Uterus (tissue), 4 donors: ENCODE results near the gene CSTF3. TPM values are rescaled to one million over a fixed set of nuclear protein-coding genes. Genes with fewer than 3 reads are reported as not detected.

ENCODE experiments used
- DNase-seq, 2 donors: peaks; one replicate each; pipeline ENCODE4 v3.0.0-alpha.2; 2019 to 2020
- H3K27ac ChIP-seq, 2 donors: fragments of 200-600 bp; sonication (generic); 1 replicate in 1 of 2; 2 replicates in 1 of 2; pipeline ENCODE4 v1.5.1; 2016 to 2018
- H3K27me3 ChIP-seq, 2 donors: fragments of 200-600 bp; sonication (generic); one replicate each; pipeline ENCODE4 v1.5.1; 2018 to 2019; ENCODE audit warnings: control low read depth in 1 of 2
- H3K36me3 ChIP-seq, 2 donors: fragments of 200-600 bp; sonication (generic); one replicate each; pipeline ENCODE4 v1.5.1; 2019; ENCODE audit warnings: control low read depth in 1 of 2
- H3K4me1 ChIP-seq, 2 donors: fragments of 200-600 bp; sonication (generic); one replicate each; pipeline ENCODE4 v1.5.1; 2018 to 2019; ENCODE audit warnings: control low read depth in 1 of 2
- H3K4me3 ChIP-seq, 2 donors: fragments of 200-600 bp; sonication (generic); 1 replicate in 1 of 2; 2 replicates in 1 of 2; pipeline ENCODE4 v1.5.1; 2018 to 2019; ENCODE audit warnings: mild to moderate bottlenecking in 1 of 2
- H3K9me3 ChIP-seq, 2 donors: fragments of 200-600 bp; sonication (generic); one replicate each; pipeline ENCODE4 v1.5.1; 2019; ENCODE audit warnings: control low read depth in 1 of 2
- POLR2A ChIP-seq, 2 donors: fragments of 450-650 bp; IDR thresholded peaks; one replicate each; pipeline ENCODE4 v1.6.1; 2016; ENCODE audit warnings: antibody characterized with exemption in 2 of 2, mild to moderate bottlenecking in 1 of 2, moderate library complexity in 1 of 2
- intact Hi-C: fragments of 100-400 bp; cut with DNase I; formaldehyde crosslinking; loops from one replicate; pipeline ENCODE4 v1.15.1; 2023; ENCODE audit warnings: low total_unique reads
- total RNA-seq, 4 donors: library from RNA; depleted of rRNA in 3 of 4; stranded (reverse); fragments of >200 nt in 3 of 4; gene quantifications; one replicate each; pipeline versions ENCODE4 v1.1.0 to v1.2.4, GENCODE V29; 2014 to 2023
- TF ChIP-seq, protein P1 (sequence below), 4 experiments: fragments of 200-600 bp in 2 of 4; fragments of 450-650 bp in 2 of 4; sonication (generic) in 2 of 4; IDR thresholded peaks; one replicate each; pipeline ENCODE4 v1.5.1; 2016 to 2019; ENCODE audit warnings: antibody characterized with exemption in 4 of 4, mild to moderate bottlenecking in 2 of 4, moderate library complexity in 1 of 4
- donor health status: DM: yes; HTN: yes; CAD: no.

CSTF3 gene
- total RNA-seq, 4 donors from 2014 or later, result 7.9 to 53.0 (median 19.0) TPM

DNA sequence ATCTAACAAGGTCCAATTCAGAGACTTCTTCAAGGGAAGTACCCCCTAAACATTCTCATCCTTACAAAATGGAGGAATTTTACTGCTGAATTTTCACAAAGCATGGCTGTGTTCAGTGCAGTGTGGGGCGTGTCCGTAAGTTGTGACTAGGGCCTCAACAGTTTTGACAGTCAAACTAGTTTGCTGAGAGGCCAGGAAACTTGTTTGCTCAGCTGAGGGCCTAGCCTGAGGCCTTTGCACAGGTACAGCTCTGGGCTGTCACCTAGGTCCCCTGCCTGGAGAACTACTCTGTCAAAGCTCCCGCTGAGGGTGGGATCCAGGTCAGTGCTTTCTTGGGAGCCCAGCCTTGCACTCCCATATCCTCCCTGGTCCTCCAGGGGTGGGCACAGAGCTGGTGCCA is 94.0 kb downstream of the CSTF3 start:
- Histone ChIP-seq H3K36me3 (no peaks in the 10 kb centered on the region), H3K4me3 (no peak overlapping the region), H3K9me3 (no peaks in the 10 kb centered on the region), H3K27me3 (no peaks in the 10 kb centered on the region), H3K4me1 (peaks cover 0 to 3% of the 10 kb centered on the region in 2 donors), H3K27ac (no peak overlapping the region)
- intact Hi-C loops, result loop anchor here (10.0 kb wide), 2 partner anchors 102 to 262 kb away; no protein-coding TSS in a partner anchor
- no peak for DNase-seq
- no peak for TF ChIP-seq POLR2A (IDR thresholded peaks at IDR 0.05)
- TF ChIP-seq, protein P1, sequence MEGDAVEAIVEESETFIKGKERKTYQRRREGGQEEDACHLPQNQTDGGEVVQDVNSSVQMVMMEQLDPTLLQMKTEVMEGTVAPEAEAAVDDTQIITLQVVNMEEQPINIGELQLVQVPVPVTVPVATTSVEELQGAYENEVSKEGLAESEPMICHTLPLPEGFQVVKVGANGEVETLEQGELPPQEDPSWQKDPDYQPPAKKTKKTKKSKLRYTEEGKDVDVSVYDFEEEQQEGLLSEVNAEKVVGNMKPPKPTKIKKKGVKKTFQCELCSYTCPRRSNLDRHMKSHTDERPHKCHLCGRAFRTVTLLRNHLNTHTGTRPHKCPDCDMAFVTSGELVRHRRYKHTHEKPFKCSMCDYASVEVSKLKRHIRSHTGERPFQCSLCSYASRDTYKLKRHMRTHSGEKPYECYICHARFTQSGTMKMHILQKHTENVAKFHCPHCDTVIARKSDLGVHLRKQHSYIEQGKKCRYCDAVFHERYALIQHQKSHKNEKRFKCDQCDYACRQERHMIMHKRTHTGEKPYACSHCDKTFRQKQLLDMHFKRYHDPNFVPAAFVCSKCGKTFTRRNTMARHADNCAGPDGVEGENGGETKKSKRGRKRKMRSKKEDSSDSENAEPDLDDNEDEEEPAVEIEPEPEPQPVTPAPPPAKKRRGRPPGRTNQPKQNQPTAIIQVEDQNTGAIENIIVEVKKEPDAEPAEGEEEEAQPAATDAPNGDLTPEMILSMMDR (IDR thresholded peaks at IDR 0.05), result no peak

DNA sequence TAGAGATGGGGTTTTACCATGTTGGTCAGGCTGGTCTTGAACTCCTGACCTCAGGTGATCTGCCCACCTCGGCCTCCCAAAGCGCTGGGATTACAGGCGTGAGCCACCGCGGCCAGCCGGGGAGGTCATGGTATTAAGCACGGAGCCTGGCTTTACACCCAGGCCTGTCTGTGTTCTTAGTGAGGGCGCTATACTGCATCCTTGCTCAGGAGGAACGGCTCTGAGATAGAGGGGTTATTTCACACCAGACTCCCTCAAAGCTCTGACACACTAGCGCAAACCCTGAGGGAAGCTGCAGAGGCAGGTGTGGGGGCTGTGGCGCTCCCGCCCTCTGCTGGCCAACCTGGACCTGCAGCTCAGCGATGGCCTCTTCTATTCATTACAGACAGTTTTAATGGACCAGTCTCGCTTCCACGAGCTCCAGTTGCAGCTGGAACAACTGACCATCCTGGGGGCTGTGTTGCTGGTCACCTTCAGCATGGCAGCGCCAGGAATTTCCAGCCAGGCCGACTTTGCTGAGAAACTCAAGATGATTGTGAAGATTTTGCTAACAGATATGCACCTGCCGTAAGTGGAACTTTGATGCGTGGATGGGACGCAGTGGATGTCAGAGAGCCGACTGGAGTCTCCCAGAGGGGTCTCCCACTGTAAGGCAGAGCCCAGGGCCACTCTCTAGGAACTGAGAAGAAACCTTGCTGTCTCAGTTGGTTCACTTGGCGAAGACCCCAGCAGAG is 95.7 kb downstream of the CSTF3 start:
- no peak for TF ChIP-seq POLR2A (IDR thresholded peaks at IDR 0.05)
- TF ChIP-seq, protein P1 (IDR thresholded peaks at IDR 0.05), result peak; percentile 67 to 86 (median 76)
- no peak overlapping the region for H3K4me3 ChIP-seq
- peaks cover 0 to 3% of the 10 kb centered on the region in 2 donors for H3K4me1 ChIP-seq
- no peak overlapping the region for H3K27ac ChIP-seq
- peak; percentile 55 to 63 for DNase-seq
- no peaks in the 10 kb centered on the region for H3K9me3 ChIP-seq
- H3K27me3 ChIP-seq, result no peaks in the 10 kb centered on the region
- intact Hi-C loops, result loop anchor here (10.0 kb wide), 2 partner anchors 101 to 261 kb away; no protein-coding TSS in a partner anchor
- H3K36me3 ChIP-seq, result no peaks in the 10 kb centered on the region

DNA sequence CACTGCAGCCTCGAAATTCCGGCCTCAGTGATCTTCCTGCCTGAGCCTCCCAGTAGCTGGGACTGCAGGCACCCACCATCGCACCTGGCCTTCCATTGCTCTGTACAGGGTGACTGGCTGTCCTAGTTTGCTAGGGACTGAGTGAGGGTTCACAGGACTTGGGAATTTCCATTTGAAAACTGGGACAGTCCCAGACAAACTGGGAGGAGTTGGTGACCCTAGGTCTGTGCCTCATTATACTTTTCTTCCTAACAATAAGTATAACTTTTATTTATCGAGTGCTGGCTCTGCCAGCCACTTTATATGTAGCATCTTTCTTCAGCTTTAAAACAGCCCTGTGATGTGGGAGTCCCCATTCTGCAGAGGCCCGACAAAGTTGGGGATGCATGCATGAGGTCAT is 96.4 kb downstream of the CSTF3 start:
- H3K9me3 ChIP-seq, result no peaks in the 10 kb centered on the region
- no peak overlapping the region for H3K4me3 ChIP-seq
- peak overlapping the region; percentile 44 to 52 for H3K27ac ChIP-seq
- no peak for DNase-seq
- H3K27me3 ChIP-seq, result no peaks in the 10 kb centered on the region
- H3K4me1 ChIP-seq, result peaks cover 0 to 3% of the 10 kb centered on the region in 2 donors
- no peaks in the 10 kb centered on the region for H3K36me3 ChIP-seq
- TF ChIP-seq POLR2A (IDR thresholded peaks at IDR 0.05), result no peak
- TF ChIP-seq, protein P1 (IDR thresholded peaks at IDR 0.05), result no peak
- intact Hi-C loops, result loop anchor here (10.0 kb wide), 2 partner anchors 100 to 260 kb away; no protein-coding TSS in a partner anchor

DNA sequence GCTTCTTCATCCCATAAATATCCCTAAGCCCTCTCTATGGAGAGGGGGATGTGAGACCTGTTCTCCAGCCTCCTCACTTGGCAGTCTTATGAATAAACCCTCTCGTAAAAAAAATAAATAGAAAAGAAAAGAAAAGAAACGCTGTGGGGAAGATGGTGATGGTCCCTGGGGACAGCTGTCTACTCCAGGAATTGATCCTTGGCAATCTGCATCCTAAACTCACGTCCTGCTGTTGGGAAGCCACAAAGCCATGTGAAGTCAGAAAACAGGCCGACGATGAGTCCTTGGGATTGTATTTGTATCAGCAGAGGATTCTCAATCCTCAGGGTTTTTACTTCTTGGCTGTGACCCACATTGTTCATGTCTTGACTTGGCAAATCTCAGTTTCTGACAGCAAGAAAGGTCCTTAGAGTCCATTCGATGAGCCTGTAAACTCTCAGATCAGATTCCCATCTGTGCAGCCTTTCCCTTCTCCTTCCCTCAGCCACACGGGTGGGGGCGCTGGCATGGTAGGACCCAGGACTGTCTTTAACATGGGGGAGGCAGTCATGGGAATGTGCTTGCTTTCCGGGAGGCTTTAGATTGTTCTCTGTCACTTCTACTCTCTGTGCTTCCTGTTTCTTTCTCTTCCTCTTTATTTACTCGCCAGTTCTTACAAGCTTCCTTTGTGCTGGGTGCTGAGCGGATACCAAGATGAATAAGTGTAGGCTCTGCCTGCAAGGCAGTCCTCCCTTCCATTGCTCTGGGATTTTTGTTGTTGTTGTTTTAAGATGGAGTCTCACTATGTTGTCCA is 97.1 kb downstream of the CSTF3 start:
- no peak for DNase-seq
- H3K36me3 ChIP-seq, result no peaks in the 10 kb centered on the region
- H3K27ac ChIP-seq, result peak overlapping the region; percentile 44 to 52
- no peak overlapping the region for H3K4me3 ChIP-seq
- no peaks in the 10 kb centered on the region for H3K9me3 ChIP-seq
- peaks cover 0 to 3% of the 10 kb centered on the region in 2 donors for H3K4me1 ChIP-seq
- H3K27me3 ChIP-seq, result no peaks in the 10 kb centered on the region
- no peak for TF ChIP-seq POLR2A (IDR thresholded peaks at IDR 0.05)
- TF ChIP-seq, protein P1 (IDR thresholded peaks at IDR 0.05), result no peak
- intact Hi-C loops, result loop anchor here (10.0 kb wide), 2 partner anchors 99 to 259 kb away; no protein-coding TSS in a partner anchor
